Bronchial epithelial cell (primary cell): ENCODE measurements around the gene GPA33. TPM values are rescaled to one million over a fixed set of nuclear protein-coding genes. Genes with fewer than 3 reads are reported as not detected.

Source experiments
- DNase-seq: peaks from one replicate; pipeline ENCODE4 v3.0.0-alpha.2; 2010; ENCODE audit warnings: low read depth
- FAIRE-seq: peaks from 2 replicates; lab custom pipeline; 2011; peaks lifted over from hg19 to GRCh38; lab: Jason Lieb, UNC
- H3K27me3 ChIP-seq: 2 replicates; pipeline ENCODE4 v1.5.1; 2011; ENCODE audit warnings: low read length; ENCODE audit not compliant: control insufficient read depth, insufficient read depth
- H3K36me3 ChIP-seq: 2 replicates; pipeline ENCODE4 v1.5.1; 2011; ENCODE audit warnings: low read length; ENCODE audit not compliant: control insufficient read depth, insufficient read depth
- H3K4me3 ChIP-seq: 2 replicates; pipeline ENCODE4 v1.5.1; 2011; ENCODE audit warnings: mild to moderate bottlenecking, low read depth, low read length, control low read depth
- CTCF ChIP-seq: IDR thresholded peaks from 2 replicates; pipeline ENCODE4 v1.5.1; 2011; ENCODE audit warnings: mild to moderate bottlenecking, moderate library complexity, low read length, control low read depth, inconsistent platforms; ENCODE audit not compliant: insufficient read depth, severe bottlenecking
- total RNA-seq: library from RNA; depleted of rRNA; stranded (reverse); fragments of >200 nt; gene quantifications from 2 replicates; pipeline ENCODE4 v1.2.1, GENCODE V29; 2014

GPA33 gene
- total RNA-seq, 1 donor from 2014 or later, result not detected

GRCh38 chr1:167083871-167084270 is 6.3 kb downstream of the GPA33 start:
- no peak overlapping the region for H3K4me3 ChIP-seq
- DNase-seq (no peak), FAIRE-seq (no peak)
- TF ChIP-seq CTCF, result no peak
- H3K27me3 ChIP-seq, result no peaks in the 10 kb centered on the region
- H3K36me3 ChIP-seq, result no peaks in the 10 kb centered on the region

- Histone ChIP-seq H3K27me3 (no peaks in the 10 kb centered on the region), H3K36me3 (no peaks in the 10 kb centered on the region), H3K4me3 (no peak overlapping the region)
- DNase-seq, result no peak
- no peak for FAIRE-seq
- TF ChIP-seq CTCF, result no peak
Observed at GRCh38 chr1:167083066-167083665, 7.0 kb downstream of the GPA33 start.

- TF ChIP-seq CTCF, result no peak
- Histone ChIP-seq H3K27me3 (no peaks in the 10 kb centered on the region), H3K36me3 (no peaks in the 10 kb centered on the region), H3K4me3 (no peak overlapping the region)
- DNase-seq (peak; percentile 21), FAIRE-seq (no peak)
Observed at GRCh38 chr1:167082511-167083027, 7.6 kb downstream of the GPA33 start.

GRCh38 chr1:167081594-167082156 is 8.5 kb downstream of the GPA33 start:
- Histone ChIP-seq H3K4me3 (no peak overlapping the region), H3K27me3 (no peaks in the 10 kb centered on the region), H3K36me3 (no peaks in the 10 kb centered on the region)
- TF ChIP-seq CTCF, result no peak
- DNase-seq (no peak), FAIRE-seq (no peak)

GRCh38 chr1:167077868-167078210 is 12.3 kb downstream of the GPA33 start:
- peaks cover 2% of the 10 kb centered on the region for H3K27me3 ChIP-seq
- H3K4me3 ChIP-seq, result no peak overlapping the region
- FAIRE-seq (no peak), DNase-seq (no peak)
- no peaks in the 10 kb centered on the region for H3K36me3 ChIP-seq
- no peak for TF ChIP-seq CTCF
